ENCODE measurements around the gene VAPA. TPM values are rescaled to one million over a fixed set of nuclear protein-coding genes. Genes with fewer than 3 reads are reported as not detected.

VAPA gene
- total and polyA plus RNA-seq, 2 of the 4 experiments (the other 2 are of a cell fraction), result 199 to 206 TPM

GRCh38 chr18:9968081-9968848 is 54.4 kb downstream of the VAPA start:
- H3K79me1 ChIP-seq (ENCODE audit: low read depth in 1 of 2, low read length in 2 of 2), result no peaks in the 10 kb centered on the region
- H3K4ac ChIP-seq (ENCODE audit: low read depth, low read length), result no peak overlapping the region
- intact Hi-C loops (cut with micrococcal nuclease) (no loop called here), dilution Hi-C loops (cut with HindIII; ENCODE audit: low sequenced_read_pairs, unreplicated experiment) (no loop called here), in situ Hi-C loops (cut with MboI; ENCODE audit: low sequenced_read_pairs) (no loop called here)
- no peak overlapping the region for H3K27ac ChIP-seq (ENCODE audit: insufficient read depth, low read length)
- no TSS peak for BruUV-seq (replicated peaks)
- no peak overlapping the region for H3K14ac ChIP-seq (replicated peaks; ENCODE audit: low read depth, low read length)
- no peak overlapping the region for H4K8ac ChIP-seq (ENCODE audit: low read depth in 2 of 2, low read length in 2 of 2)
- H3K4me2 ChIP-seq (ENCODE audit: low read depth, low read length), result no peak overlapping the region
- H3K36me3 ChIP-seq (ENCODE audit: control insufficient read depth, insufficient read depth, low read length), result no peaks in the 10 kb centered on the region
- no peak for DNase-seq
- H3K18ac ChIP-seq (ENCODE audit: low read depth, low read length), result no peak overlapping the region
- H4K20me1 ChIP-seq (ENCODE audit: insufficient read depth, low read length), result no peaks in the 10 kb centered on the region; the same call in 1 of the 2 replicates
- no peak overlapping the region; the same call in 1 of the 2 replicates for H2AK5ac ChIP-seq (ENCODE audit: low read depth, low read length)
- no peaks in the 10 kb centered on the region for H3K9me3 ChIP-seq (ENCODE audit: control insufficient read depth, insufficient read depth, low read length)
- POLR2A ChIA-PET (ENCODE audit: unreplicated experiment), result no interaction called here
- no peak overlapping the region for H4K5ac ChIP-seq (ENCODE audit: low read depth, low read length)
- no peak overlapping the region for H2AK9ac ChIP-seq (replicated peaks; ENCODE audit: low read depth, low read length, poor library complexity)
- H2BK5ac ChIP-seq (ENCODE audit: low read depth, low read length, poor library complexity, severe bottlenecking), result no peak overlapping the region
- no peak for ATAC-seq (ENCODE audit: low read depth)
- H2BK20ac ChIP-seq (ENCODE audit: low read depth, low read length), result no peak overlapping the region
- H3K9ac ChIP-seq (ENCODE audit: low read depth, low read length), result no peak overlapping the region
- WGBS, 2 experiments (ENCODE audit: extremely low coverage in 2 of 2, insufficient read length in 1 of 2), result 82% methylated on average over 20 of the region's 31 CpGs; no CpG with 5 or more reads in 1 of the 2 experiments
- 0 out of 3 replicates have a peak overlapping the region, but pooled peaks have one; percentile 16 for H2BK15ac ChIP-seq (ENCODE audit: low read depth, low read length)
- H3K9me1 ChIP-seq (ENCODE audit: insufficient read depth, low read length), result peaks cover 3% of the 10 kb centered on the region
- peak overlapping the region; percentile 48 for H2AFZ ChIP-seq (replicated peaks; ENCODE audit: low read length, poor library complexity)
- no peak overlapping the region for H3K4me3 ChIP-seq (ENCODE audit: insufficient read depth, low read depth, low read length)
- no peak overlapping the region for H3K23ac ChIP-seq (ENCODE audit: low read depth, low read length)
- H4K91ac ChIP-seq (ENCODE audit: insufficient read depth, low read depth, low read length), result no peak overlapping the region
- no peak overlapping the region for H3K56ac ChIP-seq (ENCODE audit: extremely low read depth, insufficient read depth, low read length)
- CTCF ChIA-PET, result no interaction called here
- TF ChIP-seq MAZ (IDR thresholded peaks at IDR 0.05; ENCODE audit: borderline replicate concordance, low read depth, low read length) (no peak), BHLHE40 (IDR thresholded peaks at IDR 0.05; ENCODE audit: low read depth, low read length) (no peak), MAFK (IDR thresholded peaks at IDR 0.05; ENCODE audit: low read depth, low read length) (no peak), CEBPB (IDR thresholded peaks at IDR 0.05; ENCODE audit: low read depth, low read length) (no peak)
- H3K4me1 ChIP-seq (ENCODE audit: control insufficient read depth, insufficient read depth, low read length), result peaks cover 7% of the 10 kb centered on the region
- no peak overlapping the region for H2BK120ac ChIP-seq (ENCODE audit: low read depth, low read length)
- peaks cover 2% of the 10 kb centered on the region for H3K27me3 ChIP-seq (ENCODE audit: control insufficient read depth, insufficient read depth, low read length)

All from IMR-90 (cell line).